HG02870 (cell line): Measurements from ENCODE around the gene PAPPA2.

ENCODE experiments used
- ATAC-seq: cut with Tn5 transposase; IDR thresholded peaks from one replicate; pipeline ENCODE4 v1.9.1; 2021; ENCODE audit warnings: mild to moderate bottlenecking, moderate library complexity; ENCODE audit not compliant: unreplicated experiment

PAPPA2 gene

GRCh38 chr1:176843352-176844297 is 380.6 kb downstream of the PAPPA2 start:
- no peak for ATAC-seq

- ATAC-seq, result no peak
These were observed 384.1 kb downstream of the PAPPA2 start for GRCh38 chr1:176847052-176847451.

- no peak for ATAC-seq
These were observed 386.3 kb downstream of the PAPPA2 start for GRCh38 chr1:176849281-176849680.

- no peak for ATAC-seq
These were observed 387.9 kb downstream of the PAPPA2 start for GRCh38 chr1:176850871-176851270.

GRCh38 chr1:176852124-176852523 is 389.1 kb downstream of the PAPPA2 start:
- no peak for ATAC-seq

GRCh38 chr1:176853503-176853902 is 390.5 kb downstream of the PAPPA2 start:
- no peak for ATAC-seq

- no peak for ATAC-seq
These were observed 391.1 kb downstream of the PAPPA2 start for GRCh38 chr1:176854121-176854520.

GRCh38 chr1:176854758-176855745 is 392.1 kb downstream of the PAPPA2 start:
- ATAC-seq, result no peak

- ATAC-seq, result no peak
These were observed 394.7 kb downstream of the PAPPA2 start for GRCh38 chr1:176857632-176858031.

- ATAC-seq, result no peak
These were observed 395.5 kb downstream of the PAPPA2 start for GRCh38 chr1:176858433-176858916.

GRCh38 chr1:176863613-176864012 is 400.6 kb downstream of the PAPPA2 start:
- no peak for ATAC-seq

GRCh38 chr1:176864211-176864610 is 401.2 kb downstream of the PAPPA2 start:
- ATAC-seq, result no peak

GRCh38 chr1:176866011-176866714 is 403.2 kb downstream of the PAPPA2 start:
- ATAC-seq, result no peak

GRCh38 chr1:176869577-176869976 is 406.6 kb downstream of the PAPPA2 start:
- no peak for ATAC-seq

- no peak for ATAC-seq
These were observed 414.1 kb downstream of the PAPPA2 start for GRCh38 chr1:176876966-176877515.

GRCh38 chr1:176877557-176877956 is 414.6 kb downstream of the PAPPA2 start:
- no peak for ATAC-seq

- no peak for ATAC-seq
These were observed 416.0 kb downstream of the PAPPA2 start for GRCh38 chr1:176878750-176879536.

- no peak for ATAC-seq
These were observed 417.0 kb downstream of the PAPPA2 start for GRCh38 chr1:176879784-176880620.
